Mucosa of gallbladder (tissue), 1 donor: ENCODE results near the gene ATCAY. TPM values are rescaled to one million over a fixed set of nuclear protein-coding genes. Genes with fewer than 3 reads are reported as not detected.
A peak's percentile ranks its signal among the peaks of the same experiment; 100 is the strongest.

Experiments
- DNase-seq: peaks from one replicate; pipeline ENCODE4 v3.0.0-alpha.2; 2020; ENCODE audit warnings: low spot score
- total RNA-seq: library from RNA; stranded (reverse); gene quantifications from one replicate; pipeline ENCODE4 v1.2.1, GENCODE V29; 2021
- donor health status: DM: no; HTN: no; CAD: no.

The ATCAY gene
- total RNA-seq, 1 donor from 2014 or later, result 0.63 TPM

DNA sequence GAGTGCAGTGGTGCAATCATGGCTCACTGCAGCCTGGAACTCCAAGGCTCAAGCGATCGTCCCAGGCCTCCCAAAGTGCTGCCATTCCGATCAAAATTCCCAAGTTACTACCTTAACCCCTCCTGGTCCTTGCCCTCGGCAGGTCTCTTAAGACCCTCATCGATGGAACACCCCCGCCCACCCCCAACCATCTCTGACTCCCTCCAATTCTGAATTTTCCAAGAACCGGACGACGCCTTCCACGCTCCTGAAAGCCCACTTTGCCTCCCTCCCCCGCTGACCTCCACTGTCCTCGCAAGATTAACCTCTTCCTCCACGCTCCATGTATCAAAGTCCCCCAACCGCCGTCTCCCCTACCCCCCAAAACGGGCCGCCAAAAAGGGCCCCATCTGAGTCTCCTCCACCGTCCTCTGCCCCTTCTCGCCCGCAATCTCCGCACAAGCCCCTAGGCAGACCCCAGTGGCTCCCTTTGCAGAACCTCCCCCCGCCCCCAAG lies 89.9 kb downstream of the ATCAY start:
- no peak for DNase-seq

DNA sequence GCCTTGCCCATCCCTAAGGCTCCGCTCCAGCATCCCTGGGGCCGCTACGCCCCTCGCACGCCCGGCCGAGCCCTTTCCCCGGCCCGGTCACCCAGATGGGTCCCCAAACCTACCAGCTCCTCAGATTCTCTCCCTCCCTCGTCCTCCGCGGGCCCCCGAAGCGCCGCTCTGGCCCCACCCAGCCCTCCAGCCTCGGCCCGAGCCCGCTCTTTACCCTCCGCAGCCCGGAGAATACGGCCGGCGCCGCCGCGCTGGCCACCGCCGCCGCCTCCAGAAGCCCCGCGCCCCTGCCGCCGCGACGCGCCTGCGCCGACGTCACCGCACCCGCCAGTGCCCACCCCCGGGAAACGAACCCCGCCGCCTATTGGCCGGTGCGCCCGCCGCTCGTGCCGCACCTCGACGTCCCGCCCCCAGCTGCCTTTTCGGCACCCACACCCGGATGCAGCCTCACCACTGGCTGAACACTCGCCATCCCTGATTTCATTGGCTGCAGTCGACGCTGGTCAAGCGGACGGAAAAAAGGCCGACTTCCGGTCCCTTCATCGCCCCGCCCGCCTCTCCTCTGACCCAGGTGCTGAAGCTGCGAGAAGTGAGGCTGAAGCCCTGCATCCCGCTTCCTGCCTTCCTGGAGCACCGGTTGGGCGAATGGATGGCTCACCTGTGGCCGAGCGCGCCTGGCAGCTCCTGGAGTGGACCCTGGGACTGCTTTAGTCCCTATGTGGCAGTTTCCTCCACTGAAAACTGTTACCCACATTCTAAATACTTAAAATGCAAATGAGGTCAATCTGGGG lies 90.5 kb downstream of the ATCAY start, which contains the start of gene DAPK3:
DAPK3 (minus strand) TSS at position 292 of the 791 bp plus-strand sequence. CDS start 1,364 bp downstream, outside the sequence.
- peak; percentile 98 for DNase-seq

DNA sequence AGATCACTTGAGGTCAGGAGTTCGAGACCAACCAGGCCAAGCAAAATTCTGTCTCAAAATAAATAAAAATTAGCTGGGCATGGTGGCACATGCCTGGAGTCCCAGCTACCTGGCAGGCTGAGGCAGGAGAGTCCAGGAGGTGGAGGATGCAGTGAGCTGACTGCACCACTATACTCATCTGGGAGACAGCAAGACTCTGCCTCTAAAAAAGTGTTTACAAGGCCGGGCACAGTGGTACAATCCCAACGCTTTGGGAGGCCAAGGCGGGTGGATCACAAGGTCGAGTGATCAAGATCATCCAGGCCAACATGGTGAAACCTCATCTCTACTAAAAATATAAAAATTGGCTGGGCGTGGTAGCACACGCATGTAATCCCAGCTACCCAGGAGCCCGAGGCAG lies 94.7 kb downstream of the ATCAY start:
- DNase-seq, result no peak

DNA sequence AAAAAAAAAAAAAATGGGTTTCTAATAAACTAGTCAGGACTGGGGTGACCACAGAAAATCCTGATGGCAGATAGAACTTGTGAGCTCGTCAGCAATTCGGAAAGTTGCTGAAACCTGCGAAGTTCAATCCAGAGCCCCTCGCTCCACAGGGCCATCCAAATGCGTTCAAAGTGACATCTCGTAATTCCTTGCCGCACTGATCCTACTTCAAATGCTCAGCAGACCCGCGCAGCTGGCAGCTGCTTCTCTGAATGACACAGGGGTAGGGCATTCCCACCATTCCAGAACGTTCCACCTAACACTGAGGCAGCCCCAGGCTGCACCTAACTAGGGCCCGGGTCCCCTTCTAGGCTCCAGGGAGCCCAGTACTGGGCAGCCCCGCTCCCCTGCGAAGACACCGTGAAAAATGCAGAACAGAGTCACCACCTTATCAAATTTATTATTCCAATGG lies 95.2 kb downstream of the ATCAY start:
- no peak for DNase-seq

DNA sequence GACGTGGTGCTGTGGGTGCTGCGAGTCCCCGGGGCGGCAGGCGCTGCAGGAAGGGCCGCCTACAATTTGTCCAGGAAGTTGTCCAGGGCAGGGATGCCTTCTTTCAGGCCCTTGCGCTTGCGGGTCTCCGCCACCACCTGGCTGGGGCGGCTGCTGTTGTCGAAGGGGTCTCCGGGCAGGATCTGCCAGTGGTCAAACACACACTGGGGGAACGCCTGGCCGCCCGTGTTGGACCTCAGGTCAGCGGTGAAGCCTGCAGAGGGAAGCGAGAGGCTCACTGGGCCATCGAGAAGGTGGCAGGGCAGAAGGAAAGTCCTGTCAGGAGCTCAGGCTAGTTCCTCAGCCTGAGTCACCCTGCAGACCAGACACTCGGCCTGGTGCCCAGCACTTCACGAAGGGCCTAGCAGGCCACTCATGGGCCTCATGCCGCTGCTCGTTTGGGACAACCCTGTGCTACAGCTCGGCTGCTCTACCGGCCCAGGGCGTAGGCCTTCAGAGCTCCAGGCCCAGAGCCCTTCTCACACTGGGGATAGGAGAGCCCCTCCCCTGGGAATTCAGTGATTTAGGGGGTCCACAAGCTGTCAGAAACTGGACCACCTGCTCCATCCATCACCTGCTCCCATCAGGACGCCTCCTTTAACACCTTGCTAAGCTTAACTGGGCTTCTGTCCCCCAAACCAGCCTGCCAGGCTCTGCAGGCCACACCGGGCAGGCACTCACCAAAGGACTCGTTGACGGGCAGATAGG lies 96.2 kb downstream of the ATCAY start:
- DNase-seq, result no peak

Other genes starting within 250 kb of the ATCAY start
- 72.9 TPM for gene PIP5K1C, start 180.2 kb upstream of the ATCAY start, total RNA-seq
- gene TJP3, start 172.3 kb upstream of the ATCAY start, total RNA-seq, result 141 TPM
- 32.8 TPM for gene APBA3, start 119.0 kb upstream of the ATCAY start, total RNA-seq
- 57.5 TPM for gene MRPL54, start 118.0 kb upstream of the ATCAY start, total RNA-seq
- gene RAX2, start 108.5 kb upstream of the ATCAY start, total RNA-seq, result not detected
- gene MATK, start 94.3 kb upstream of the ATCAY start, total RNA-seq, result 4.7 TPM
- gene ZFR2, start 11.6 kb upstream of the ATCAY start, total RNA-seq, result 0.55 TPM
- not detected for gene NMRK2, start 52.4 kb downstream of the ATCAY start, total RNA-seq
- gene DAPK3, start 90.4 kb downstream of the ATCAY start, total RNA-seq, result 113 TPM
- 2,245 TPM for gene EEF2, start 104.8 kb downstream of the ATCAY start, total RNA-seq
- 31.9 TPM for gene PIAS4, start 127.1 kb downstream of the ATCAY start, total RNA-seq
- 82.6 TPM for gene ZBTB7A, start 186.2 kb downstream of the ATCAY start, total RNA-seq
- gene MAP2K2, start 243.4 kb downstream of the ATCAY start, total RNA-seq, result 139 TPM